Breast epithelium (tissue), 3 donors: Measurements from ENCODE around the gene IVD.

Source experiments
- CTCF ChIP-seq, 3 donors: fragments of 450-650 bp; IDR thresholded peaks; one replicate each; pipeline ENCODE4 v1.5.1; 2016 to 2017; ENCODE audit warnings: antibody characterized with exemption in 3 of 3, mild to moderate bottlenecking in 3 of 3, moderate library complexity in 3 of 3
- POLR2A ChIP-seq: fragments of 450-650 bp; IDR thresholded peaks from one replicate; pipeline ENCODE4 v1.6.1; 2016; ENCODE audit warnings: antibody characterized with exemption, mild to moderate bottlenecking, moderate library complexity
- POLR2AphosphoS5 ChIP-seq, 3 donors: sonication (generic); formaldehyde crosslinking; IDR thresholded peaks; one replicate each; pipeline ENCODE4 v1.6.1; 2017; ENCODE audit warnings: antibody characterized with exemption in 3 of 3

- TF ChIP-seq CTCF (IDR thresholded peaks at IDR 0.05) (no peak), POLR2AphosphoS5 (IDR thresholded peaks at IDR 0.05) (no peak), POLR2A (no peak)
Measured at GRCh38 chr15:40364251-40364650, 41.3 kb upstream of the IVD start.
